PC-3 (cell line): ENCODE measurements around the gene HLA-DRA. TPM values are rescaled to one million over a fixed set of nuclear protein-coding genes. Genes with fewer than 3 reads are reported as not detected.
"Not testable (repeated sequence)": the region's sequence is repeated elsewhere in the genome, so short reads cannot be mapped to it uniquely, and the experiment has no call there.

Experiments
- ATAC-seq: fragments of 200-7000 bp; cut with Tn5 transposase; 2 replicates; pipeline ENCODE4 v1.9.1; 2020; ENCODE audit warnings: mild to moderate bottlenecking, moderate library complexity
- BruUV-seq: library from RNA; stranded (reverse); fragments of 400-500 nt; replicated peaks from 2 replicates; lab custom pipeline; 2021; lab: Mats Ljungman, UMichigan
- CTCF ChIA-PET: fragments of 300-600 bp; sonication (Branson Sonifier 250); formaldehyde crosslinking; loops from one replicate; lab custom pipeline; 2022; ENCODE audit warnings: antibody characterized with exemption; lab: Charles Lee
- POLR2A ChIA-PET: fragments of 300-600 bp; sonication (Branson Sonifier 250); formaldehyde crosslinking; loops from one replicate; lab custom pipeline; 2022; ENCODE audit warnings: antibody characterized with exemption; ENCODE audit not compliant: unreplicated experiment; lab: Charles Lee
- DNase-seq: peaks from one replicate; pipeline ENCODE4 v3.0.0-alpha.2; 2015
- H2AFZ ChIP-seq: fragments of 300-600 bp; sonication (generic); 2 replicates; pipeline ENCODE4 v1.6.0; 2016; ENCODE audit warnings: antibody characterized with exemption, low read length
- H3F3A ChIP-seq: fragments of 300-600 bp; sonication (generic); one replicate; pipeline ENCODE4 v1.6.0; 2017; ENCODE audit warnings: antibody characterized with exemption, low read length, control low read depth, mild to moderate bottlenecking; ENCODE audit not compliant: unreplicated experiment
- H3K27ac ChIP-seq: fragments of 300-600 bp; sonication (generic); 2 replicates; pipeline ENCODE4 v1.5.1; 2016; ENCODE audit warnings: mild to moderate bottlenecking, low read length
- H3K27me3 ChIP-seq: fragments of 300-600 bp; sonication (generic); 2 replicates; pipeline ENCODE4 v1.6.1; 2016; ENCODE audit warnings: low read length, mixed read lengths
- H3K36me3 ChIP-seq: fragments of 300-600 bp; sonication (generic); 2 replicates; pipeline ENCODE4 v1.6.1; 2016; ENCODE audit warnings: low read depth, mixed run types, low read length, mixed read lengths
- H3K4me1 ChIP-seq: fragments of 300-600 bp; sonication (generic); 2 replicates; pipeline ENCODE4 v1.5.1; 2016; ENCODE audit warnings: low read length; ENCODE audit not compliant: insufficient read depth
- H3K4me2 ChIP-seq: fragments of 300-600 bp; sonication (generic); 2 replicates; pipeline ENCODE4 v1.6.0; 2016; ENCODE audit warnings: low read length
- H3K4me3 ChIP-seq: fragments of 300-600 bp; sonication (generic); 2 replicates; pipeline ENCODE4 v1.5.1; 2016; ENCODE audit warnings: mild to moderate bottlenecking, low read length, mixed read lengths
- H3K79me2 ChIP-seq: fragments of 300-600 bp; sonication (generic); 2 replicates; pipeline ENCODE4 v1.6.1; 2017; ENCODE audit warnings: low read length, mixed read lengths
- H3K9ac ChIP-seq: fragments of 300-600 bp; sonication (generic); 2 replicates; pipeline ENCODE4 v1.6.0; 2016; ENCODE audit warnings: mild to moderate bottlenecking, low read length
- H3K9me2 ChIP-seq: fragments of 300-600 bp; sonication (generic); replicated peaks from 2 replicates; pipeline ENCODE4 v1.6.1; 2016; ENCODE audit warnings: mixed run types, low read length, mixed read lengths
- H3K9me3 ChIP-seq: fragments of 300-600 bp; sonication (generic); 2 replicates; pipeline ENCODE4 v1.6.1; 2016; ENCODE audit warnings: low read length, mixed read lengths
- H4K20me1 ChIP-seq: fragments of 300-600 bp; sonication (generic); 2 replicates; pipeline ENCODE4 v1.6.1; 2016; ENCODE audit warnings: low read length, mixed read lengths
- CTCF ChIP-seq: fragments of 300-600 bp; sonication (generic); conservative IDR thresholded peaks from 2 replicates; pipeline ENCODE4 v1.5.1; 2017; ENCODE audit warnings: antibody characterized with exemption, low read depth, mild to moderate bottlenecking, low read length
- EZH2 ChIP-seq: fragments of 300-600 bp; sonication (generic); IDR thresholded peaks from one replicate; pipeline ENCODE4 v1.6.1; 2017; ENCODE audit warnings: antibody characterized with exemption, mild to moderate bottlenecking, low read length; ENCODE audit not compliant: unreplicated experiment
- EZH2phosphoT487 ChIP-seq: fragments of 300-600 bp; sonication (generic); IDR thresholded peaks from 2 replicates; pipeline ENCODE4 v1.6.1; 2018; ENCODE audit warnings: mild to moderate bottlenecking, antibody characterized with exemption, low read length, borderline replicate concordance
- intact Hi-C: fragments of 100-400 bp; cut with micrococcal nuclease; formaldehyde crosslinking; loops from 2 replicates; pipeline ENCODE4 v1.9.0; 2023
- total RNA-seq: library from RNA; depleted of rRNA; stranded (reverse); fragments of >200 nt; gene quantifications from 2 replicates; pipeline ENCODE4 v1.2.3, GENCODE V29; 2014

HLA-DRA gene
- total RNA-seq, 1 experiment from 2014 or later, result not detected

DNA sequence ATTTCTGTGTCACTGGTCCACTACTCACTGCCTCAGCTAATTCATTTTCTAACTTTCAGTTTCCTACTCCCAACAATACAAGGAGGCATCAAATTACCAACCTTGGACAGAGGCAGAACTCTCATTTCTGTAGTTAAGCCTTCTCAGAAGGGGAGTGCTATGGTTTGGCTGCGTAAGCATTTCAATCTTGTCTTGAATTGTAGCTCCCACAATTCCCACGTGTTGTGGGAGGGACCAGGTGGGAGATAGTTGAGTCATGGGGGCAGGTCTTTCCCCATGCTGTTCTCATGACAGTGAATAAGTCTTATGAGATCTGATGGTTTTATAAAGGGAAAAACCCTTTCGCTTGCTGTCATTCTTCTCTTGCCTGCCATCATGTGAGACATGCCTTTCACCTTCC, 22.9 kb downstream of the HLA-DRA start:
- intact Hi-C loops, result no loop called here
- H3K9ac ChIP-seq, result no peak overlapping the region
- no peak overlapping the region for H2AFZ ChIP-seq
- ATAC-seq, result no peak
- H3K27me3 ChIP-seq, result peaks cover 51% of the 10 kb centered on the region
- no peaks in the 10 kb centered on the region for H4K20me1 ChIP-seq
- TF ChIP-seq CTCF (no peak), EZH2 (no peak), EZH2phosphoT487 (no peak)
- no TSS peak for BruUV-seq
- H3K9me2 ChIP-seq, result no peaks in the 10 kb centered on the region
- H3K4me2 ChIP-seq, result no peak overlapping the region
- H3K4me1 ChIP-seq, result no peaks in the 10 kb centered on the region
- DNase-seq, result peak; percentile 11
- no peak overlapping the region for H3K4me3 ChIP-seq
- no peaks in the 10 kb centered on the region for H3F3A ChIP-seq
- POLR2A ChIA-PET, result no interaction called here
- no peaks in the 10 kb centered on the region for H3K9me3 ChIP-seq
- H3K27ac ChIP-seq, result no peak overlapping the region
- H3K79me2 ChIP-seq, result no peaks in the 10 kb centered on the region
- CTCF ChIA-PET, result no interaction called here
- H3K36me3 ChIP-seq, result no peaks in the 10 kb centered on the region

- BruUV-seq, DNase-seq, H3K36me3 ChIP-seq, H3K4me1 ChIP-seq, H3K9me2 ChIP-seq, H3K9ac ChIP-seq, H3K4me3 ChIP-seq, H3F3A ChIP-seq, CTCF ChIA-PET, H3K79me2 ChIP-seq, H4K20me1 ChIP-seq, H3K27ac ChIP-seq, intact Hi-C loops, POLR2A ChIA-PET, H3K4me2 ChIP-seq, ATAC-seq, H3K9me3 ChIP-seq, H2AFZ ChIP-seq: not testable (repeated sequence)
- H3K27me3 ChIP-seq, result peaks cover 39% of the 10 kb centered on the region
Measured at GRCh38 chr6:32467743-32468503, 28.2 kb downstream of the HLA-DRA start.

- ATAC-seq, result no peak
Measured at GRCh38 chr6:32472781-32473375, 33.2 kb downstream of the HLA-DRA start.

DNA sequence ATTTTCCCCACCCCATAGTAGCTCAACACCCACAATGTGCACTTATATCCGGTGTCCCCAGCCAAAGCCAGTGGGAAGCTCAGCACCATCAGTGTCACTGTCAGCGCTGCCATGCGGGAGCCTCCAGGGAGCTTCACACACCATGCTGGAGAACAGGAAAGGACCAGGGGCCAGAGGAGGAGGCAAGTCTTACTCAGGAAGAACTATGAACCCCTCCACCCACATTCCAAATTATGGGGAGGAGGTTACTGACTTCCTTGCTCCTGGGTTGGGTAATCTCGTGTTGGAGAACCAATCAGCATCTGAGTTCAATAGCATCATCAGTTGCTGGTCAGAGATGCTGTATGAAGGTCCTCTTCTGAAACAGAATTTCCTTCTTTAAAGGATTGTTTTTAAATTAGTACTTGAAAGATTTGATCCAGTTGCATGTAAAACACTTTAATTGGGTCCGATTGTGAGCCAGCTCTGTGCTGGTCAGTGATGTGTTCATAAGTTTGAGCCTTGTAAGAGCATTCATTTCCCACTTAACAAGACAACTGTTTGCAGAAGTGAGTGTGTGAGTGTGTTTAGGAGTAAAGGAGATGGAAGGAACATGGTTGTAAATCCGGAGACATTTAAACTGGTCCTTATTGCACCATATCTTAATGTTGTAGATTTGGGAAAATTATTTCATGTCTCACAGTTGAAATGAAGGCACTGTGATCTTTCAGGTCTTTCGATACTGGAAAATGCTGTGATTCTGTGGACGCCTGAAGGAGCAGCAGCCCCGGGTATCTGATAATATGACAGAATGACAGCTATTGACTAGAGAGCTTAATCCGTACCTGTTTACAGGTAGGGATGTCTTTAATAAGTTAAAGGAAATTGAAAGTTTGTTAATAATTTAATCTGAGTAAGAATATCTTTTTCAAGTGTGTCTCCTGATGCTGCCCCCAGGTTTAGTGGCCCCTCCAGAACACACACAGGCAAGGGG, 34.0 kb downstream of the HLA-DRA start:
- H3K4me3 ChIP-seq, POLR2A ChIA-PET, H3K4me2 ChIP-seq, H3K27ac ChIP-seq, H4K20me1 ChIP-seq, H3K9me2 ChIP-seq, H2AFZ ChIP-seq, H3K9me3 ChIP-seq, BruUV-seq, H3F3A ChIP-seq, H3K9ac ChIP-seq, H3K4me1 ChIP-seq, H3K79me2 ChIP-seq, H3K36me3 ChIP-seq, intact Hi-C loops, CTCF ChIA-PET: not testable (repeated sequence)
- DNase-seq, result peak; percentile 21
- peak; percentile 82 for ATAC-seq
- H3K27me3 ChIP-seq, result peaks cover 49% of the 10 kb centered on the region

More at GRCh38 chr6:32472781-32473375, 33.2 kb downstream of the HLA-DRA start:
- Histone ChIP-seq H3K79me2 (no peaks in the 10 kb centered on the region), H3F3A (no peaks in the 10 kb centered on the region), H4K20me1 (no peaks in the 10 kb centered on the region), H3K9ac (no peak overlapping the region), H3K36me3 (no peaks in the 10 kb centered on the region), H3K27ac (no peak overlapping the region), H3K27me3 (peaks cover 46% of the 10 kb centered on the region), H2AFZ (no peak overlapping the region), H3K4me2 (no peak overlapping the region), H3K9me3 (no peaks in the 10 kb centered on the region), H3K4me1 (no peaks in the 10 kb centered on the region), H3K4me3 (no peak overlapping the region), H3K9me2 (no peaks in the 10 kb centered on the region)
- ChIA-PET CTCF (no interaction called here), POLR2A (no interaction called here)
- TF ChIP-seq EZH2 (no peak), CTCF (no peak), EZH2phosphoT487 (no peak)
- intact Hi-C loops, result no loop called here
- no TSS peak for BruUV-seq
- no peak for DNase-seq
